ENCODE measurements around the gene CDK16. TPM values are rescaled to one million over a fixed set of nuclear protein-coding genes. Genes with fewer than 3 reads are reported as not detected.

Gene CDK16
- total RNA-seq (2012; rRNA removed) = 69.4 and 85.3 TPM in 2 replicates
- 106 and 116 TPM in 2 replicates for polyA plus RNA-seq (2012; rRNA removed)
- polyA plus RNA-seq (2012; cell fraction: cytosol; rRNA removed) = 72.0 and 131 TPM in 2 replicates
- 187 and 297 TPM in 2 replicates for polyA plus RNA-seq (2012; cell fraction: nucleus; rRNA removed; ENCODE audit: low replicate concordance)
- Bru-seq, nascent RNA = percentile 69 among the genes with signal in this experiment
- percentile 76 among the genes with signal in this experiment for BruChase-seq, experiment 1, labeled RNA remaining after a 6-hour chase
- percentile 73 among the genes with signal in this experiment for BruChase-seq, experiment 2, labeled RNA remaining after a 2-hour chase
- long read RNA-seq, transcript CDK16-202 (16 exons, 3,144 nt) = major isoform, 53 of 91 reads
- long read RNA-seq, partial matches to known transcripts = 15 of 91 reads
- long read RNA-seq, other reads (novel, unspliced or antisense) = 19 of 91 reads

DNA sequence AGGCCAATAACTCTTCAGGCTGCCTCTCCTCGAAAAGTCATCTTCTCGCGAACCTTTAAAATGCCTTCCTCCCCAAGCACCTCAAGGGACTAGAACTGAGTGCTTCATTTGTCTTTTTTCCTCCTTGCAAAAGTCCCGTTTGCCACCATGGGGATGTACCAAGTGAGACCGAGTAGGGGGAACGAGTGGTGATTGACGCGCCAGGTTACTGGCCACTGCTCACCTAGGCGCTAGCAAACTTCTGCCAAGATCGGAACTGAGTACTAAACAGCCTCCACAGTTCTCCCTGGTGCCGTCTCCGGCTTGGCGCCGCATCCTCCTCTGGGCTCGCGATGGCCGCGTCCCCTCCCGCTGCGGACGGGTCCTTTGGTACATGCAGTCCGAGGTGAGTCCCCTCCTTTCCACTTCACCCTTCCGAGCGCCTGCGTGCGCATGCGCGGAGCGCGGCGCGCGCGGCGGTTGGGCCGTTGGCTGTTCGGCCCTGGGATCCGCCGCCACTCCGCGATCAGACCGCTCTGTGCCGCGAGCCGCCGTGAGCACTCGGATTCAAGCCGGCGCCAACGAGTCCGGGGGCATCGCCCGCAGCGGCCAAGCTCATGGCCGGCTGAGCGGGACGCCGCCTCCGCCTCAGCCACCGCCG lies at the start of gene CDK16:
CDK16 (plus strand) TSS at position 402 of the 640 bp plus-strand sequence. CDS start 4,877 bp downstream, outside the sequence.
- CTCF ChIA-PET = no interaction called here
- Histone ChIP-seq H3K4me2 (ENCODE audit: low read depth, low read length) (peak within 1 kb of the TSS; percentile 98), H3K14ac (replicated peaks; ENCODE audit: low read depth, low read length) (peak within 1 kb of the TSS; percentile 98), H4K91ac (ENCODE audit: insufficient read depth, low read depth, low read length) (peak within 1 kb of the TSS; percentile 80), H2BK120ac (ENCODE audit: low read depth, low read length) (peak within 1 kb of the TSS; percentile 93), H3K27me3 (ENCODE audit: control insufficient read depth, insufficient read depth, low read length) (no peaks in the 10 kb centered on the region), H4K8ac (ENCODE audit: low read depth in 2 of 2, low read length in 2 of 2) (peak within 1 kb of the TSS; percentile 76 to 85), H3K23ac (ENCODE audit: low read depth, low read length) (peak within 1 kb of the TSS; percentile 89), H2AFZ (replicated peaks; ENCODE audit: low read length, poor library complexity) (peak within 1 kb of the TSS; percentile 93), H2AK9ac (replicated peaks; ENCODE audit: low read depth, low read length, poor library complexity) (peak within 1 kb of the TSS; percentile 95), H3K9ac (ENCODE audit: low read depth, low read length) (peak within 1 kb of the TSS; percentile 84), H3K79me1 (ENCODE audit: low read depth in 1 of 2, low read length in 2 of 2) (peaks cover 0 to 34% of the 10 kb centered on the region in 2 experiments; a peak in 2 of 4 replicates), H2BK15ac (ENCODE audit: low read depth, low read length) (peak within 1 kb of the TSS; percentile 97; the same call in 2 of the 3 replicates), H4K20me1 (ENCODE audit: insufficient read depth, low read length) (peaks cover 87% of the 10 kb centered on the region), H4K5ac (ENCODE audit: low read depth, low read length) (peak within 1 kb of the TSS; percentile 72), H3K4ac (ENCODE audit: low read depth, low read length) (peak within 1 kb of the TSS; percentile 96), H3K36me3 (ENCODE audit: control insufficient read depth, insufficient read depth, low read length) (peaks cover 35% of the 10 kb centered on the region), H2AK5ac (ENCODE audit: low read depth, low read length) (peak within 1 kb of the TSS; percentile 79), H3K9me1 (ENCODE audit: insufficient read depth, low read length) (peaks cover 28% of the 10 kb centered on the region), H2BK5ac (ENCODE audit: low read depth, low read length, poor library complexity, severe bottlenecking) (peak within 1 kb of the TSS; percentile 89), H3K4me3 (ENCODE audit: insufficient read depth, low read depth, low read length) (peak within 1 kb of the TSS; percentile 54), H3K56ac (ENCODE audit: extremely low read depth, insufficient read depth, low read length) (peak within 1 kb of the TSS; percentile 90), H2BK20ac (ENCODE audit: low read depth, low read length) (peak within 1 kb of the TSS; percentile 85), H3K27ac (ENCODE audit: insufficient read depth, low read length) (peak within 1 kb of the TSS; percentile 94), H3K18ac (ENCODE audit: low read depth, low read length) (peak within 1 kb of the TSS; percentile 51), H3K4me1 (ENCODE audit: control insufficient read depth, insufficient read depth, low read length) (peaks cover 10% of the 10 kb centered on the region; the same call in 1 of the 2 replicates), H3K9me3 (ENCODE audit: control insufficient read depth, insufficient read depth, low read length) (no peaks in the 10 kb centered on the region)
- WGBS, 2 experiments (ENCODE audit: extremely low coverage in 2 of 2, insufficient read length in 1 of 2) = 1% methylated on average over 51 of the region's 61 CpGs; no CpG with 5 or more reads in 1 of the 2 experiments
- ATAC-seq (ENCODE audit: low read depth) (peak; percentile 66), DNase-seq (peak; percentile 84)
- no TSS peak for BruUV-seq (replicated peaks)
- dilution Hi-C loops (cut with HindIII; ENCODE audit: low sequenced_read_pairs, unreplicated experiment) = no loop called here
- intact Hi-C loops (cut with micrococcal nuclease) = loop anchor here (1.0 kb wide), 1 partner anchor 94 kb away; no protein-coding TSS in a partner anchor
- POLR2A ChIA-PET (ENCODE audit: unreplicated experiment) = interaction anchor here (0.5 kb wide), 1 partner anchor 15 kb away, joined by 3 read pairs; no protein-coding TSS in a partner anchor
- in situ Hi-C loops (cut with MboI; ENCODE audit: low sequenced_read_pairs) = loop anchor here (25.0 kb wide), 1 partner anchor 419 kb away; the partner anchor contains the start of gene CFP
- TF ChIP-seq, protein P1, sequence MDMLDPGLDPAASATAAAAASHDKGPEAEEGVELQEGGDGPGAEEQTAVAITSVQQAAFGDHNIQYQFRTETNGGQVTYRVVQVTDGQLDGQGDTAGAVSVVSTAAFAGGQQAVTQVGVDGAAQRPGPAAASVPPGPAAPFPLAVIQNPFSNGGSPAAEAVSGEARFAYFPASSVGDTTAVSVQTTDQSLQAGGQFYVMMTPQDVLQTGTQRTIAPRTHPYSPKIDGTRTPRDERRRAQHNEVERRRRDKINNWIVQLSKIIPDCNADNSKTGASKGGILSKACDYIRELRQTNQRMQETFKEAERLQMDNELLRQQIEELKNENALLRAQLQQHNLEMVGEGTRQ (IDR thresholded peaks at IDR 0.05; ENCODE audit: low read depth, low read length) = no peak
- no peak for TF ChIP-seq MAFK (IDR thresholded peaks at IDR 0.05; ENCODE audit: low read depth, low read length)
- TF ChIP-seq, protein P2, sequence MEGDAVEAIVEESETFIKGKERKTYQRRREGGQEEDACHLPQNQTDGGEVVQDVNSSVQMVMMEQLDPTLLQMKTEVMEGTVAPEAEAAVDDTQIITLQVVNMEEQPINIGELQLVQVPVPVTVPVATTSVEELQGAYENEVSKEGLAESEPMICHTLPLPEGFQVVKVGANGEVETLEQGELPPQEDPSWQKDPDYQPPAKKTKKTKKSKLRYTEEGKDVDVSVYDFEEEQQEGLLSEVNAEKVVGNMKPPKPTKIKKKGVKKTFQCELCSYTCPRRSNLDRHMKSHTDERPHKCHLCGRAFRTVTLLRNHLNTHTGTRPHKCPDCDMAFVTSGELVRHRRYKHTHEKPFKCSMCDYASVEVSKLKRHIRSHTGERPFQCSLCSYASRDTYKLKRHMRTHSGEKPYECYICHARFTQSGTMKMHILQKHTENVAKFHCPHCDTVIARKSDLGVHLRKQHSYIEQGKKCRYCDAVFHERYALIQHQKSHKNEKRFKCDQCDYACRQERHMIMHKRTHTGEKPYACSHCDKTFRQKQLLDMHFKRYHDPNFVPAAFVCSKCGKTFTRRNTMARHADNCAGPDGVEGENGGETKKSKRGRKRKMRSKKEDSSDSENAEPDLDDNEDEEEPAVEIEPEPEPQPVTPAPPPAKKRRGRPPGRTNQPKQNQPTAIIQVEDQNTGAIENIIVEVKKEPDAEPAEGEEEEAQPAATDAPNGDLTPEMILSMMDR (conservative IDR thresholded peaks at IDR 0.05; ENCODE audit: low read depth, low read length) = no peak
- TF ChIP-seq, protein P3, sequence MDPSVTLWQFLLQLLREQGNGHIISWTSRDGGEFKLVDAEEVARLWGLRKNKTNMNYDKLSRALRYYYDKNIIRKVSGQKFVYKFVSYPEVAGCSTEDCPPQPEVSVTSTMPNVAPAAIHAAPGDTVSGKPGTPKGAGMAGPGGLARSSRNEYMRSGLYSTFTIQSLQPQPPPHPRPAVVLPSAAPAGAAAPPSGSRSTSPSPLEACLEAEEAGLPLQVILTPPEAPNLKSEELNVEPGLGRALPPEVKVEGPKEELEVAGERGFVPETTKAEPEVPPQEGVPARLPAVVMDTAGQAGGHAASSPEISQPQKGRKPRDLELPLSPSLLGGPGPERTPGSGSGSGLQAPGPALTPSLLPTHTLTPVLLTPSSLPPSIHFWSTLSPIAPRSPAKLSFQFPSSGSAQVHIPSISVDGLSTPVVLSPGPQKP (IDR thresholded peaks at IDR 0.05; ENCODE audit: borderline replicate concordance, low read depth, low read length) = no peak
- no peak for TF ChIP-seq MXI1 (IDR thresholded peaks at IDR 0.05; ENCODE audit: borderline replicate concordance, low read depth, low read length)
- no peak for TF ChIP-seq SMC3 (IDR thresholded peaks at IDR 0.05; ENCODE audit: low read depth, low read length)
- no peak for TF ChIP-seq FOS (IDR thresholded peaks at IDR 0.05; ENCODE audit: low read depth, low read length)
- 0 out of 2 replicates have a peak, but pooled peaks have one; percentile 5 for TF ChIP-seq RAD21 (IDR thresholded peaks at IDR 0.05; ENCODE audit: low read length)
- TF ChIP-seq POLR2A (IDR thresholded peaks at IDR 0.05; ENCODE audit: low read depth, low read length) = peak; percentile 89
- TF ChIP-seq CHD1 (IDR thresholded peaks at IDR 0.05; ENCODE audit: low read depth, low read length) = peak; percentile 97; the same call in 1 of the 2 replicates
- TF ChIP-seq NFE2L2 (IDR thresholded peaks at IDR 0.05; ENCODE audit: low read depth, low read length) = no peak
- no peak for TF ChIP-seq CEBPB (IDR thresholded peaks at IDR 0.05; ENCODE audit: low read depth, low read length)
